Measurements from ENCODE around the gene RABL6. TPM values are rescaled to one million over a fixed set of nuclear protein-coding genes. Genes with fewer than 3 reads are reported as not detected.
"Not testable (repeated sequence)": the region's sequence is repeated elsewhere in the genome, so short reads cannot be mapped to it uniquely, and the experiment has no call there.

The RABL6 gene
- total RNA-seq, 1 donor, result 64.8 TPM

GRCh38 chr9:136882109-136882946, 74.6 kb downstream of the RABL6 start:
- TF ChIP-seq CTCF (IDR thresholded peaks at IDR 0.05; ENCODE audit: extremely low read depth, low read depth, low read length), result no peak
- Histone ChIP-seq H3K27me3 (ENCODE audit: insufficient read depth, low read length) (no peaks in the 10 kb centered on the region), H3K9me3 (ENCODE audit: low read depth, low read length) (no peaks in the 10 kb centered on the region), H3K36me3 (ENCODE audit: insufficient read depth, low read length) (no peaks in the 10 kb centered on the region), H3K4me1 (ENCODE audit: insufficient read depth, low read length) (peaks cover 17% of the 10 kb centered on the region), H2AFZ (ENCODE audit: low read length) (peak overlapping the region; percentile 83), H4K20me1 (ENCODE audit: insufficient read depth, low read length) (no peaks in the 10 kb centered on the region), H3K4me2 (ENCODE audit: insufficient read depth, low read length) (peak overlapping the region; percentile 84), H3K4me3 (ENCODE audit: insufficient read depth, low read length) (peak overlapping the region; percentile 67), H3K27ac (ENCODE audit: low read depth, low read length) (peak overlapping the region; percentile 59), H3K79me2 (ENCODE audit: insufficient read depth, low read length) (peaks cover 8% of the 10 kb centered on the region)
- DNase-seq (ENCODE audit: insufficient read length, low spot score, missing footprints), result peak; percentile 99

- Histone ChIP-seq H3K4me2 (ENCODE audit: insufficient read depth, low read length) (peak overlapping the region; percentile 84), H2AFZ (ENCODE audit: low read length) (peak overlapping the region; percentile 83), H3K79me2 (ENCODE audit: insufficient read depth, low read length) (peaks cover 12% of the 10 kb centered on the region), H3K4me1 (ENCODE audit: insufficient read depth, low read length) (peaks cover 19% of the 10 kb centered on the region), H3K27ac (ENCODE audit: low read depth, low read length) (peak overlapping the region; percentile 8)
- H3K4me3 ChIP-seq (ENCODE audit: insufficient read depth, low read length); DNase-seq (ENCODE audit: insufficient read length, low spot score, missing footprints); H3K27me3 ChIP-seq (ENCODE audit: insufficient read depth, low read length); H3K36me3 ChIP-seq (ENCODE audit: insufficient read depth, low read length); H3K9me3 ChIP-seq (ENCODE audit: low read depth, low read length); H4K20me1 ChIP-seq (ENCODE audit: insufficient read depth, low read length): not testable (repeated sequence)
These were observed 75.2 kb downstream of the RABL6 start for GRCh38 chr9:136882947-136883283.

GRCh38 chr9:136883670-136884069, 75.9 kb downstream of the RABL6 start:
- H3K27ac ChIP-seq (ENCODE audit: low read depth, low read length); H4K20me1 ChIP-seq (ENCODE audit: insufficient read depth, low read length); H3K9me3 ChIP-seq (ENCODE audit: low read depth, low read length); H3K4me2 ChIP-seq (ENCODE audit: insufficient read depth, low read length); H3K27me3 ChIP-seq (ENCODE audit: insufficient read depth, low read length); H3K36me3 ChIP-seq (ENCODE audit: insufficient read depth, low read length); H3K4me3 ChIP-seq (ENCODE audit: insufficient read depth, low read length); DNase-seq (ENCODE audit: insufficient read length, low spot score, missing footprints); H2AFZ ChIP-seq (ENCODE audit: low read length): not testable (repeated sequence)
- H3K79me2 ChIP-seq (ENCODE audit: insufficient read depth, low read length), result peaks cover 20% of the 10 kb centered on the region
- peaks cover 19% of the 10 kb centered on the region for H3K4me1 ChIP-seq (ENCODE audit: insufficient read depth, low read length)

- Histone ChIP-seq H3K36me3 (ENCODE audit: insufficient read depth, low read length) (no peaks in the 10 kb centered on the region), H4K20me1 (ENCODE audit: insufficient read depth, low read length) (peaks cover 5% of the 10 kb centered on the region), H3K27me3 (ENCODE audit: insufficient read depth, low read length) (no peaks in the 10 kb centered on the region), H3K79me2 (ENCODE audit: insufficient read depth, low read length) (peaks cover 44% of the 10 kb centered on the region), H3K4me1 (ENCODE audit: insufficient read depth, low read length) (peaks cover 19% of the 10 kb centered on the region), H3K4me2 (ENCODE audit: insufficient read depth, low read length) (peak within 1 kb of the TSS; percentile 91), H2AFZ (ENCODE audit: low read length) (peak within 1 kb of the TSS; percentile 92), H3K9me3 (ENCODE audit: low read depth, low read length) (no peaks in the 10 kb centered on the region), H3K4me3 (ENCODE audit: insufficient read depth, low read length) (peak within 1 kb of the TSS; percentile 79), H3K27ac (ENCODE audit: low read depth, low read length) (peak within 1 kb of the TSS; percentile 6)
- peak; percentile 100 for DNase-seq (ENCODE audit: insufficient read length, low spot score, missing footprints)
- TF ChIP-seq CTCF (IDR thresholded peaks at IDR 0.05; ENCODE audit: extremely low read depth, low read depth, low read length), result no peak
These were observed 78.3 kb downstream of the RABL6 start, which contains the start of gene TRAF2 for GRCh38 chr9:136885950-136886578. TRAF2 (plus strand) TSS chr9:136886516; CDS start chr9:136898741, 12,225 bp downstream.
